ENCODE data around the gene GNAI3.

The GNAI3 gene

DNA sequence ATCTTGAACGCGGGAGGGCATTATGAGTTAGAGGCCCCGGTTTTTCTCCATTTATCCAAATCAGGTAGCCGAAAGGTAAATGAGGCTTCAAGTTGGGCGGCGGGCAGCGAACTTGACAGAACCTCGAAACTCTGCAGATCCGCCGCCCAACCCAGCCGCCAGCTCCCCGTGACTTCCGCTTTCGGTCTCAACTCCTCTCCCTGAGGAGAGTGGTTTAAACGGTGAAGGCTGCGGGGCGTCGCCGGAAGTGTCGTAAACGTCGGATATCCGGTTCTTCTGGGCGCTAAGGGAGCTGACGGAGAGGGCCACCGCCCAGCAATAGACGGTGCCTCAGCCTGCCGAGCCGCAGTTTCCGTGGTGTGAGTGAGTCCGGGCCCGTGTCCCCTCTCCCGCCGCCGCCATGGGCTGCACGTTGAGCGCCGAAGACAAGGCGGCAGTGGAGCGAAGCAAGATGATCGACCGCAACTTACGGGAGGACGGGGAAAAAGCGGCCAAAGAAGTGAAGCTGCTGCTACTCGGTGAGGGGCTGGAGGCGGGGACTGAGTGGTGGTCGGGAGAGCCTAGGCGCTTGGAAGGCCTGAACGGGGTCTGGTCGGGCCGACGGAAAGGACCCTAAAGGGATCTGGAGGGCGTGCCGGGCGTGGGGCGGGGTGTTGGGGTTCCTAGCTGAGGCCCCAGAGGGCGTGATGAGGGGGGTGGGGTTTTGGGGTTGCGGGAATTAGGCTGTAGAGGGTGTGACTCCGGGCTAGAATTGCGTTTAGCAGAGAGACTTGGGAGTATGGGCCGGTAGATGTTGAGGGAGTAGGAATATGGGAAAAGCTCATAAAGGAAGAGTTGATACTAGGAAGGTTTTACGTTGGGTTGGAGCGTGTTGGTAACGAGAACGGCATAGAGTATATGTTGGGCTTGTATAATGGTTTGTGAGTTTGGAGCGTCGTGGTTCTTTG, at the start of gene GNAI3:
TSS of gene GNAI3 (plus strand) at position 295 of the 947 bp plus-strand sequence. CDS start at position 401, 106 bp downstream.
- peak; percentile 53 for DNase-seq

GRCh38 chr1:109499081-109499480, 49.3 kb upstream of the GNAI3 start:
- DNase-seq: no peak

- DNase-seq: no peak
Measured at GRCh38 chr1:109499661-109500536, 48.5 kb upstream of the GNAI3 start.

GRCh38 chr1:109500941-109501381, 47.5 kb upstream of the GNAI3 start:
- DNase-seq: no peak

GRCh38 chr1:109501644-109502363, 46.6 kb upstream of the GNAI3 start:
- no peak for DNase-seq

DNA sequence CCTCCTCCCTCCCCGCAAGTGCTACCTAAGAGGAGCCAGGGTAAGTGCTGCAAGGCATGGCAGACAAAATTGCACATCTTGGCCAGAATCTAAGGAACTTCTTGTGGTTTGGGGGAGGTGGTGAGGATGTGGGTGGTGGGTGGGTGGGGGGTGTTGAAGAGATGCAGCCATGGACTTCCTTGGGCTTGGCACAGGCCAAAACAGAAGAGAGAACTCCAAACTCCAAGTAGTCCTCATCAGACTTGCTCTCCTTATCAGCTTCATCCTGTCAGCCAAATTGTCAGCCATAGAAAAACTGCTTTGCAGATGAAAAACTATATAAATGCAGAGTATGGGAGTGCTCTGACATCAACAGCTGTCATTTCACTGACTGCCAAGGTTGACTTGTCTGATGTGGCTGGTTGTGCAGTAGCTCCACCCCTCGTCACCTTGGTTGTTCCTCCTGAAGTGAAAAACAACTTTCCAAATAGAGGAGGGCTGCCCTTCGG, 46.0 kb upstream of the GNAI3 start:
- DNase-seq: no peak

DNA sequence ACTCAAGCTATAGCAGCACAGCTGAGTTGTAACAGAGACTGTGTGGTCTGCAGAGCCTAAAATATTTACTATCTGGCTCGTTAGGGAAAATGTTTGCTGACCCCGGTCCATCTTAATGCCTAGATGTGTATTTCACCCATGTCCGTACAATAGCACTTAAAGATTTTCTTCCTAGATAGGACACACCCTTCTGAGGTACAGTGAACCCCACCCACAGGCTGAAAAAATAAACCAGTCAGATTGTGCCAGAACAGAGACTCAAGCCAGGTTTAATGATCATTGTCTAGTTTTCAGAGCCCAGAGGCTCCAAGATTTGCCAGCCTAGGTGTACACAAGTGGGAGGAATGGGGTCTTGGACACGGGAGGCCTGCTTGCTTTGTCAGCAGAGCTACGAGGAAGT, 44.5 kb upstream of the GNAI3 start:
- DNase-seq: no peak

GRCh38 chr1:109504974-109505373, 43.4 kb upstream of the GNAI3 start:
- DNase-seq: no peak

DNA sequence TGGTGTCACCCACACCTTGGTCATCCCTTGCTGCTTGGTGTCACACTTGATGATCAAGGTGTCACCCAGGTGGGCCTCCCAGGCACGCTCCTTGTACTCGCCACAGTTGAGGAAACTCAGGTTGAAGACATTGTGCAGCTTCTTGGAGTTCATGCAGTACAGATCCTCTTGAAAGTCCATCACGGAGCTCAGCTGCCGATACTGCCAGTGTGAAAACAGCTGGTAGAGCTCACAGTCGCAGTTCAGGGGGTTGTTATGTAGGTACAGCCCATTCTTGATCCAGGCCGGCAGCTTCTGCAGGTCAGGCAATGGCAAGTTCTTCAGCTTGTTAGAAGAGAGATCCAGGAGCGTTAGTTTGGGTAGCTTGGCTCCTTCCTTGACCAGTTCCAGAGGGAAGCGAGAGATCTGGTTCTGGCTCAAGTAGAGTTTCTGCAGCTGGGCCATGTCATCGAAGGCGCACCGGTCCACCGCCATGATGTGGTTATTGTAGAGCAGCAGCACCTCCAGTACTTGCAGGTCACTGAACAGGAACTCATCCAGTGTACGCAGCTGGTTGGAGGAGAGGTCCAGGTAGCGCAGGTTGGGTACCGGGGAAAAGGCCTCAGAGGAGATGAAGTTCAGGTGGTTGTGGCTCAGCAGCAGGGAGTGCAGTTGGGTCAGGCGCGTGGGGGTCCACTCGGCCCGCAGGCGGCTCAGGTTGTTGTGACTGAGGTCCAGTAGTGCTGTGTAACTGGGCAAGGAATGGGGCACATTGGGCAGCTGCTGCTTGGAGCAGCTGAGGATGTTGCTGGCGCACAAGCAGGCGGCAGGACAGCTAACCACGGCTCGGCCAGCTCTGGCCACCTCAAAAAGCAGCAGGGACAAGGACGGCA, 40.2 kb upstream of the GNAI3 start:
- DNase-seq: no peak

DNA sequence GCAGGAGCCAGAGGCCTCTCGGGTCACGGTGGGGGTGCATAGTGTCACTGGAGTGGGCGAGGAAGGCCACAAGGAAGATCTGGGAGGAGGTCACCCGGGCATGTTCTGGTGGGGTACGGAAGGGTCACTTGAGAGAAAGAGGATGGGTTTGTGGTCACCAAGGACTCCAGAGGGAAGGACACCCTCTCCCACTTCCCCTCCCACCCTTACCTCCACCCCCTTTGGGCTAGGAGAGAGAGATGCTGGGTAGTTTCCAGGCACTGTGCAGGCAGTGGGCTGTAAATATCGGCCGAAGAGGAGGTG, 39.6 kb upstream of the GNAI3 start:
- DNase-seq: no peak

DNA sequence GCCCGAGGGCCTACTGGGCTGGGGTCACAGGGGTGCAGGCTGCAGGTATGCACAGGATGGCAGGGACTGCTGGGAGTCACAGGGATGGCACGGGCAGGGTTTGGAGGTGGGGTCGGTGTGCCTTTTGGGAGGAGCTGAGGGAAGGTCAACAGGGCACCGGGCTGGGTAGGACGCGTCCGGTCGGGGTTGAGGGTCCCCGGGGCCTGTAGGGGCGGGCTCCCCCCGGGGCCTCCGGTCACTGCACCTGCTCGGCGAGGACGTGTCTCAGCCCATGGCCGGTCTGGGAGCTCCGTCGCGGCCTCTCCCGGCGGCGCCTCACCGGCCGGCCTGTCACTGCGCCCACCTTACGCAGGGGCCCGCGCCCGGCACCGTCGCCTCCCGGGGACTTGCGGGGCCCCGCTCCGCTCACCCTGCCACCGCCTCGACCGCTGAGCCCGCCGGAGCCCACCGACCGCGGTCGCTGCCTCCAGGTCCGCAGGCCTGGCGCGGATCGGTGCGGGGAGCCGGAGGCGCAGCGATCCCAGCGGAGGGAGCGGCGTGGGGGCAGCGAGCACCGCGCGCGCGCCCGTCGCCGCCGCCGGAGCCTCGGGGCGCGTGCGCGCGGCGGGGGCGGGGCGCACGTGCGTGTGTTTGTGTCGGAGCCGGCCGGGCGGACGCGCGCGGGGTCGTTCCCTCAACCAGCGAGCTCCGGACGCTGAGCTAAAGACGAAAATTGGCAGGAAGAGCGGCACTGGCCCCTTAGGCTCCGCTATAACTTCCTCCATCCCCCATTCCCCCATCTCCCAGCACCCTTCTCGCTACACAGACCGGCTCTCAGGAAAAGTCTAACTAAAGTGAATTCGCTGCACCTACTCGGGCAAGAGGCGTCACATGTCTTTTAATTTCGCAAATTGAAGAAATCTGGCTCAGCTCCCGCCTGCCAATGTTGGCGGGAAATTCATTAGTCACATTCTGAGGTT, 39.0 kb upstream of the GNAI3 start, which contains the start of gene AMIGO1:
TSS of gene AMIGO1 (minus strand) at position 552 of the 959 bp plus-strand sequence. CDS start 815 bp downstream, outside the sequence.
- no peak for DNase-seq

DNA sequence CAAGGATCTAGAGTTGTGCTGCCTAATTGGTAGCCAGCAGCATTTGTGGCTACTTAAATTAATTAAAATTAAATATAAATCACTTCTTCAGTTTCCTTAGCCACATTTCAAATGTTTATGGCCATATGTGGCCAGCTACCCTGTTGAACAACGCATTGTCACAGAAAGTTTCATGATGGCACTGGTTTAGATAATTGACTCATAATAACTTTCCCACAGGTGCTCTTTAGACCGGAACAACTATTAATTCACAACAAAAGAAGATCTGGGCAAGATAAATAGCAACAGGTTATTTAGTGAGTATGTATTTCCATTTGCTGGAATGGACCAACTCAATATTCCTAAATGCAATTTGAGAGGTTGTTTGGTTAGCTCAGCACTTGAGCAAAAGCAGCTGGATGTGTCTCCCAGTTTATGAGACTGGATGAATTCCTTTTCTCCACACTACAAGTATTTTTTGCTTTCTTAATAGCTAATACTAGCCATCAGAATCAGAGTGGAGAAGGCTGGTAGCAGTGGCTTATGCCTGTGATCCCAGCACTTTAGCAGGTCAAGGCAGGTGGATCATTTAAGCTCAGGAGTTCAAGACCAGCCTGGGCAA, 35.2 kb upstream of the GNAI3 start:
- DNase-seq: no peak

DNA sequence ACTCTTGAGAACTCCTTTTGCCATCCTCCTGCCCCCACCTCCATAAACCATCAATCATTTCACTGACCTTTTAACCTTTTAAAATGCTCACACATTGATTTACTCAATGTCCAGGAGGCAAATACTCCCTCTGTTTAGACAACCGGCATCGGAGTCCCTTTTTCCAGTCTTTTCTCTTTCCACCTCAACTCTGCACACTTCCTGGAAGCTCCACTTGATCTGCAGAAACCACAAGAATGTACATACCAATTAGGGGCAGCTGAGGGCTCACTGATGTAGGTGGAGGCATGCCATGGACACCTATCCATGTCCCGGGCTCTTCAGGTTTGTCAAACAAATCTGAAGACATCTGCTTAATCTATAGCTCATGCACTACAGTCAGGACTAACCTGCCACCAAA, 33.6 kb upstream of the GNAI3 start:
- DNase-seq: no peak

GRCh38 chr1:109516872-109517271, 31.5 kb upstream of the GNAI3 start:
- DNase-seq: no peak

DNA sequence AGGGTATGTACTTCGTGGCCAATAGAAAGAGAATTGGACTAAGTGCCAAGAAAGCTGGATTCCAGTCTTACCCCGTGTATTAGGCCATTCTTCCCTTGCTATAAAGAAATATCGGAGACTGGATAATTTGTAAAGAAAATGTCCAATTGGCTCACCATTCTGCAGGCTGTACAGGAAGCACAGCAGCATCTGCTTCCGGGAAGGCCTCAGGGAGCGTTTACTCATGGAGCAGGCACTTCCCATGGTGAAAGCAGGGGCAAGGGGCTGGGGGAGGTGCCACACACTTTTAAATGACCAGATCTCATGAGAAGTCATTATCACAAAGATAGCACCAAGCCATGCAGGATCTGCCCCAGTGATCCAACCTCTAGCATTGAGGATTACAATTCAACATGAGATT, 31.1 kb upstream of the GNAI3 start:
- DNase-seq: no peak

GRCh38 chr1:109521002-109521951, 27.1 kb upstream of the GNAI3 start:
- no peak for DNase-seq

DNA sequence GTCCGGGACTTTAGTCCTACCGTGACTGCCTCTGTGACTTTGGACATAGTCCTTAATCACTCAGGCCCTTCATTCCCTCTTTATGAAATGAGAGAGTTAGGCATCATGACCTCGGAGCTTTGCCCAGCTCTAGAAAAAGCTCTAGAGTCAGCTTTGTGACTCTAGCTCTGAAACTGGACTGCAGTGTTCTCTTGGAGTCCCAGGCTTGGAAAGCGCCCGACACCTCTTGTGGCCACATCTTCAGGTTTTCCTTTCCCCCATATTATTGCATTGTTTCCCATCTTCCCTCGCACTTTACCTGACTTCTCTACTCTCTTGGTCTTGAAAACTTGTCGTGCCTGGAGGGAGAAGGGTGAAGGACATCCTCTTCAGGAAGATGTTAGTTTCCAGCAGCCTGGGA, 26.4 kb upstream of the GNAI3 start:
- no peak for DNase-seq

DNA sequence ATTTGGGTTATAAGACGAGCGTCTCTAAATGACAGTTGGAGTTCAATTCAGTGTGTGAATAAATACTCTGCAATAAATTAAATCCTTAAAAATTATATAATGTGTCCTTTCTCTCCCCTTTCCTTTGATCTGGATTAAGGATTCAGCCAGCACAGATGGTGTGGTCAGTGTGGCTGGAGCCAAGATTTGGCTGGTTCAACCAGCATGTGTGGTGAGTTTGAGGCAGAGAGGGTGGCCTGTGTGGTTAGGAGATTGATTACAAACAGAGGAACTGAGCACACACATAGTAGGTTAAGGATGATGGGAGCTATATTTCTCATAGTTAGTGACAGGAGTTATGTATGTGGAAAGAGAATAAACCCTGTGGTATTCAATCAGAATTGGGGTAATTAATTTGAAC, 24.7 kb upstream of the GNAI3 start:
- DNase-seq: no peak

All from GOT3 (cell line).